Measurements from ENCODE around the gene ERBIN.

The ERBIN gene

DNA sequence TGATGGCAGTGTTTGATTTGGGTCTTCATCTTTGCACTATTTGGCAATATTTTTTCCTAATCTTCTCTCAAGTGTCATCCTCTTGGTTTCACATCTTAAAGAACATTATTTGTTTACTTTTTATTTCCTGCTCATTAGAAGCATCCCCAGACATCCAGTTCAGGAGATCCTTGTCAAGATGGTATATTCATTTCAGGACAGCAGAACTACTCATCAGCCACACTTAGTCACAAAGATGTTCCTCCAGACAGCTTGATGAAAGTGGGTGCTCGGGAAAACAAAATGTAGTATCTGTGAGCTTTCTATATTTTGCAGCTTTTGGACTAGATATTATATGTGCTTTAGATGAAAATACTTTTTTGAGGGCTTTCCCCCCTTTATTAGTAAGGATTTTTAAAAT is 145.7 kb downstream of the ERBIN start:
- Histone ChIP-seq H3K27ac (ENCODE audit: low read depth, low read length) (no peak overlapping the region), H3K9ac (ENCODE audit: low read length in 5 of 5) (no peak overlapping the region), H3K4me1 (ENCODE audit: control insufficient read depth in 5 of 5, insufficient read depth in 5 of 5, low read length in 5 of 5) (no peaks in the 10 kb centered on the region), H3K9me3 (ENCODE audit: control insufficient read depth in 5 of 5, low read length in 5 of 5) (no peaks in the 10 kb centered on the region), H3K27me3 (ENCODE audit: control insufficient read depth in 5 of 5, insufficient read depth in 4 of 5, low read length in 5 of 5) (no peaks in the 10 kb centered on the region), H3K36me3 (ENCODE audit: control insufficient read depth in 5 of 5, insufficient read depth in 5 of 5, low read length in 5 of 5) (peaks cover 2 to 14% (median 5%) of the 10 kb centered on the region in 5 donors), H3K4me3 (ENCODE audit: low read depth in 1 of 5, low read length in 5 of 5) (no peak overlapping the region)

DNA sequence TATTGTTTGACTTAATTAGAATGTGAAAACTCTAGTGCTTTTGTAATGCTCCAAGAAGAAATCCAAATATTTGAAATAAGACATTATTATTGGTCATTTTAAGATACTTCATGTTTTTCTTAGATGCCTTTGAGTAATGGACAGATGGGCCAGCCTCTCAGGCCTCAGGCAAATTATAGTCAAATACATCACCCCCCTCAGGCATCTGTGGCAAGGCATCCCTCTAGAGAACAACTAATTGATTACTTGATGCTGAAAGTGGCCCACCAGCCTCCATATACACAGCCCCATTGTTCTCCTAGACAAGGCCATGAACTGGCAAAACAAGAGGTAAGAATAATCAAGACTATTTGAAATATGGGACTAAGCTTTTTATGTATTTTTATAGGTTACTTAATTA is 148.5 kb downstream of the ERBIN start:
- H3K9me3 ChIP-seq (ENCODE audit: control insufficient read depth in 5 of 5, low read length in 5 of 5): no peaks in the 10 kb centered on the region
- H3K27ac ChIP-seq (ENCODE audit: low read depth, low read length): no peak overlapping the region
- H3K4me3 ChIP-seq (ENCODE audit: low read depth in 1 of 5, low read length in 5 of 5): no peak overlapping the region
- H3K36me3 ChIP-seq (ENCODE audit: control insufficient read depth in 5 of 5, insufficient read depth in 5 of 5, low read length in 5 of 5): peaks cover 2 to 24% (median 8%) of the 10 kb centered on the region in 5 donors
- H3K27me3 ChIP-seq (ENCODE audit: control insufficient read depth in 5 of 5, insufficient read depth in 4 of 5, low read length in 5 of 5): no peaks in the 10 kb centered on the region
- no peak overlapping the region for H3K9ac ChIP-seq (ENCODE audit: low read length in 5 of 5)
- H3K4me1 ChIP-seq (ENCODE audit: control insufficient read depth in 5 of 5, insufficient read depth in 5 of 5, low read length in 5 of 5): no peaks in the 10 kb centered on the region

DNA sequence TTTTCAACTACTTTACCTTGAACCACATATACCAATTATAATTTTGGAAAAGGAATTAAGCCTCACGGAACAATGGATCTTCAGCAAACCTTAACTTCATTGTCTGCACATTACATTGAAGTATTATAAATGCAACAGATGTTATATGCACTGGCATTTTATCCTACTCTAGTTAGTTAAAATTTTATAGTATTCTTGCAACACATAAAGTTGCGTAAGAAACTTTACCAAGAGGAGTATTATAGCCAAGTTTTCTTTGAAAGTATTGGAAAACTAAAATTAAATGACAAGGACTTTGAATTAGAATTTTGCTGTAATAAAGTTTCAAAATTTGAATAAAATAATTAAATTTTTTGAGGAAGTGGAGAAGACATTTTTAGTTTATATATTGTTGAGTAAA is 154.3 kb downstream of the ERBIN start:
- H3K27ac ChIP-seq (ENCODE audit: low read depth, low read length): no peak overlapping the region
- H3K4me1 ChIP-seq (ENCODE audit: control insufficient read depth in 5 of 5, insufficient read depth in 5 of 5, low read length in 5 of 5): no peaks in the 10 kb centered on the region
- H3K9me3 ChIP-seq (ENCODE audit: control insufficient read depth in 5 of 5, low read length in 5 of 5): peaks cover 0 to 3% (median 0%) of the 10 kb centered on the region in 5 donors
- H3K36me3 ChIP-seq (ENCODE audit: control insufficient read depth in 5 of 5, insufficient read depth in 5 of 5, low read length in 5 of 5): peaks cover 0 to 20% (median 7%) of the 10 kb centered on the region in 5 donors
- H3K4me3 ChIP-seq (ENCODE audit: low read depth in 1 of 5, low read length in 5 of 5): no peak overlapping the region
- H3K27me3 ChIP-seq (ENCODE audit: control insufficient read depth in 5 of 5, insufficient read depth in 4 of 5, low read length in 5 of 5): no peaks in the 10 kb centered on the region
- H3K9ac ChIP-seq (ENCODE audit: low read length in 5 of 5): no peak overlapping the region

DNA sequence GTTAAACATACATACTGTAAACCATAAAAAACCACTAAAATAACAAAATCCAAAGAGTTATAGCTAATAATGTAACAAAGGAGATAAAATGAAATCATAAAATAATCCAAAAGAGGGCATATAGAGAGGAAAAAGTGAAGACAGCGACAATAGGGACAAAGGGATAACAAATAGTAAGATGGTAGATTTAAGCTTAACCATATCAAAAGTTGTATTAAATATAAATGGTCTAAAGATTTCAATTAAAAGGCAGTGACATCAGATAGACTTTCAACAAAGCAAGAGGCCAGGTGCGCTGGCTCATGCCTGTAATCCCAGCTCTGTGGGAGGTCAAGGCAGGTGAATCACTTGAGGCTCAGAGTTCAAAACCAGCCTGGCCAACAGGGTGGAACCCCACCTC is 163.0 kb downstream of the ERBIN start:
- peaks cover 7 to 10% (median 10%) of the 10 kb centered on the region in 5 donors for H3K9me3 ChIP-seq (ENCODE audit: control insufficient read depth in 5 of 5, low read length in 5 of 5)
- H3K27ac ChIP-seq (ENCODE audit: low read depth, low read length): no peak overlapping the region
- H3K9ac ChIP-seq (ENCODE audit: low read length in 5 of 5): no peak overlapping the region
- H3K4me3 ChIP-seq (ENCODE audit: low read depth in 1 of 5, low read length in 5 of 5): no peak overlapping the region
- peaks cover 0 to 9% (median 5%) of the 10 kb centered on the region in 5 donors for H3K36me3 ChIP-seq (ENCODE audit: control insufficient read depth in 5 of 5, insufficient read depth in 5 of 5, low read length in 5 of 5)
- no peaks in the 10 kb centered on the region for H3K4me1 ChIP-seq (ENCODE audit: control insufficient read depth in 5 of 5, insufficient read depth in 5 of 5, low read length in 5 of 5)
- H3K27me3 ChIP-seq (ENCODE audit: control insufficient read depth in 5 of 5, insufficient read depth in 4 of 5, low read length in 5 of 5): no peaks in the 10 kb centered on the region

DNA sequence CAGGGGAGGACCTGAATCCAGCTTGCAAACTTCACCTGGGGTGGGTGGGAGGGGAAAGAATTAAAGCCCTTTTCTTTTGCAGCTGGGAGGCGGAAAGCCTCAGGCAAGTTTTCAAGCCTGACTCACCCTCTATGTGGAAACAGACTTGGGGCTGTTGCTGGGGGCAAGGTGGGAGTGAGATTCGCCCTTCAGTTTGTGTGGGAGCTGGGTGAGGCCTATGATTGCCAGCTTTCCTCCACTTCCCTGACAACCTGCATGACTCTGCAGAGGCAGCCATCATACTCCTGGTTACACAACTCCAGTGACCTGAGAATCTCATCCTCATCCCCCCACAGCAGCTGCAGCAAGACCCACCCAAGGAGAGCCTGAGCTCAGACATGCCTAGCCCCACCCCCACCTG is 174.5 kb downstream of the ERBIN start:
- peaks cover 2 to 26% (median 15%) of the 10 kb centered on the region in 5 donors for H3K9me3 ChIP-seq (ENCODE audit: control insufficient read depth in 5 of 5, low read length in 5 of 5)
- no peaks in the 10 kb centered on the region for H3K4me1 ChIP-seq (ENCODE audit: control insufficient read depth in 5 of 5, insufficient read depth in 5 of 5, low read length in 5 of 5)
- no peak overlapping the region for H3K27ac ChIP-seq (ENCODE audit: low read depth, low read length)

DNA sequence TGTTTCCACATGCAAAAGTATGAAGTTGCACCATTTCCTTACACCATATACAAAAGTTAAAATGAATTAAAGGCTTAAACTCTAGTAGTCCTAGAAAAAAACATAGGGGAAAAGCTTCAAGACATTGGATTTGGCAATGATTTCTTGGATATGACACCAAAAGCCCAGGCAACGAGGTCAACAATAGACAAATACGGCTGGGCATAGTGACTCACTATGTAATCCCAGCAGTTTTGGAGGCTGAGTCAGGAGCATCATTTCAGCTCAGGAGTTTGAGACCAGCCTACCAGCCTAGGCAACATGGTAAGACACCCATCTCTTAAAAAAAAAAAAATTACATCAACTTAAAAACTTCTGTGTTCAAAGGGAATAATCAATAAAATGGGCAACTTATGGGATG is 186.8 kb downstream of the ERBIN start:
- no peaks in the 10 kb centered on the region for H3K4me1 ChIP-seq (ENCODE audit: control insufficient read depth in 5 of 5, insufficient read depth in 5 of 5, low read length in 5 of 5)
- peaks cover 0 to 14% (median 6%) of the 10 kb centered on the region in 5 donors for H3K9me3 ChIP-seq (ENCODE audit: control insufficient read depth in 5 of 5, low read length in 5 of 5)
- H3K36me3 ChIP-seq (ENCODE audit: control insufficient read depth in 5 of 5, insufficient read depth in 5 of 5, low read length in 5 of 5): no peaks in the 10 kb centered on the region
- H3K4me3 ChIP-seq (ENCODE audit: low read depth in 1 of 5, low read length in 5 of 5): no peak overlapping the region
- H3K27ac ChIP-seq (ENCODE audit: low read depth, low read length): no peak overlapping the region
- no peak overlapping the region for H3K9ac ChIP-seq (ENCODE audit: low read length in 5 of 5)
- H3K27me3 ChIP-seq (ENCODE audit: control insufficient read depth in 5 of 5, insufficient read depth in 4 of 5, low read length in 5 of 5): no peaks in the 10 kb centered on the region

More for the DNA sequence above, 174.5 kb downstream of the ERBIN start:
- H3K36me3 ChIP-seq (ENCODE audit: control insufficient read depth in 5 of 5, insufficient read depth in 5 of 5, low read length in 5 of 5): no peaks in the 10 kb centered on the region
- H3K4me3 ChIP-seq (ENCODE audit: low read depth in 1 of 5, low read length in 5 of 5): no peak overlapping the region
- H3K27me3 ChIP-seq (ENCODE audit: control insufficient read depth in 5 of 5, insufficient read depth in 4 of 5, low read length in 5 of 5): no peaks in the 10 kb centered on the region
- no peak overlapping the region for H3K9ac ChIP-seq (ENCODE audit: low read length in 5 of 5)

DNA sequence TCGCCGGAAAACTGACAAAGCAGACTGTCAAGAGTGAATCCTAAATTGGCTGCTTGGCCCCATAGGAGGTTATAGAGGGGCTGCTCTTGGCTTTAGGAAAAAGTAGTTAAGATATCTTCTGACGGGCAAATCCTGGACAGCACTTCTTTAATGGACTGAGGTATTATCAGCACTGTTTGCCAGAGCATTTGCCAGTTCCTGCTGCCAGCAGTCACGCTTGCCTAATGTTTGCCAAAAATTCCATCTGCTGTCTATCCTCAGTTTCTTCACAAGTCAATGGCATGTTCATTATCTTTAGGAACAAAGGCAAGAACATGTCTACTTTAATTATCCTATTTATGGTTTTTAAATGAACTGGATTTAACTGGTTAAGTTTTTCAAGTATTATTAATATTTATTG is 191.9 kb downstream of the ERBIN start:
- H3K4me3 ChIP-seq (ENCODE audit: low read depth in 1 of 5, low read length in 5 of 5): no peak overlapping the region
- H3K27ac ChIP-seq (ENCODE audit: low read depth, low read length): no peak overlapping the region
- no peak overlapping the region for H3K9ac ChIP-seq (ENCODE audit: low read length in 5 of 5)
- H3K36me3 ChIP-seq (ENCODE audit: control insufficient read depth in 5 of 5, insufficient read depth in 5 of 5, low read length in 5 of 5): no peaks in the 10 kb centered on the region
- H3K4me1 ChIP-seq (ENCODE audit: control insufficient read depth in 5 of 5, insufficient read depth in 5 of 5, low read length in 5 of 5): no peaks in the 10 kb centered on the region
- H3K9me3 ChIP-seq (ENCODE audit: control insufficient read depth in 5 of 5, low read length in 5 of 5): peaks cover 0 to under 1% (median 0%) of the 10 kb centered on the region in 5 donors
- H3K27me3 ChIP-seq (ENCODE audit: control insufficient read depth in 5 of 5, insufficient read depth in 4 of 5, low read length in 5 of 5): no peaks in the 10 kb centered on the region

DNA sequence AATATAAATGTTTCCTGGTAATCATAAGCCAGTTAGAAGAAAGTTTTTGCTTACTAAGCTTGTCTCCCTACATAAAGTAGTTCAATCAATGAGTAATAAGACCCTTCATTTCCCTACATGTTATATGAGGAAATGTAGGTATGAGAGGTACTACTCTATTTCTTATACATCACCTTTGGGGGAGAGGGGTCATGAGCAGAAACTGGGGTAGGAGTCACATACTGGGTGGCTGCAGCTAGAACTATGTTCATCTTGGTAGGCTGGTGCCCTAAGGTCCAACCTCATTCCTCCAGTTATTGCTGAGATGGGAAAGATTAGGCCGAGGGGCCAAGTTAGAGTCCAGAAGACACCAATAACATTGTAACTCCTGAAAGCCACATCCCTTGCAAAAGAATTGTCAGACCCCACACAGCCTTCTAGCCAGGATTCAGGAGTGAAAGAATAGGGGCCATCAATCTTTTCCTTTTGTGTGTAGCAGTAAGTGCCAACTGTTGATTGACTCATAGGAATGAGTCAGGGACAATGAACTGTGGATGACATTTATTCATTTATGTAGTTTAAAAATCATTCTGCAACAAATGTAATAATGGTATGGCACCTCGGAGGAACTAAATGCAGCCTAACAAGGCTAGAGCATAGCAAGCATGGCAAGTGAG is 196.1 kb downstream of the ERBIN start:
- no peaks in the 10 kb centered on the region for H3K36me3 ChIP-seq (ENCODE audit: control insufficient read depth in 5 of 5, insufficient read depth in 5 of 5, low read length in 5 of 5)
- H3K9ac ChIP-seq (ENCODE audit: low read length in 5 of 5): no peak overlapping the region
- H3K27me3 ChIP-seq (ENCODE audit: control insufficient read depth in 5 of 5, insufficient read depth in 4 of 5, low read length in 5 of 5): no peaks in the 10 kb centered on the region
- H3K27ac ChIP-seq (ENCODE audit: low read depth, low read length): no peak overlapping the region
- no peaks in the 10 kb centered on the region for H3K4me1 ChIP-seq (ENCODE audit: control insufficient read depth in 5 of 5, insufficient read depth in 5 of 5, low read length in 5 of 5)
- H3K9me3 ChIP-seq (ENCODE audit: control insufficient read depth in 5 of 5, low read length in 5 of 5): no peaks in the 10 kb centered on the region
- no peak overlapping the region for H3K4me3 ChIP-seq (ENCODE audit: low read depth in 1 of 5, low read length in 5 of 5)

DNA sequence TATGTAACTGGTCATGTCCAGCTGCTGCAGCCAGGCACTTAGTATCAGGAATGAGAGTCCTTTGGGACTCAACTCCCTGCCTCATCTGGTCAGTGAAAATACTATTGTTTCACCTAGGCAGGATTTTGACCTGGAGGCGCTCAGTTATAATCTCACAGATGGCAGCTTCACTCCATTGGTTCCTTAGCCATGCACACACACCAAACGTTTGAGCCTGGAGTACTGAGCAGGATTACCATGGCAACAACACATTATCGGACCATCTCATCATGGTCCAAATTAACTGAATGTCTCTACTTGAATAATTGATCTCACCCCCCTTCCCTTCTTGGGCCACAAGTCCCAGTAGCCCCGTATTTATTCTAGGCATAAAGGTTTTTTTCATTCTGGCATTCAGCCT is 202.8 kb downstream of the ERBIN start:
- Histone ChIP-seq H3K36me3 (ENCODE audit: control insufficient read depth in 5 of 5, insufficient read depth in 5 of 5, low read length in 5 of 5) (no peaks in the 10 kb centered on the region), H3K27ac (ENCODE audit: low read depth, low read length) (no peak overlapping the region), H3K4me3 (ENCODE audit: low read depth in 1 of 5, low read length in 5 of 5) (no peak overlapping the region), H3K27me3 (ENCODE audit: control insufficient read depth in 5 of 5, insufficient read depth in 4 of 5, low read length in 5 of 5) (no peaks in the 10 kb centered on the region), H3K9me3 (ENCODE audit: control insufficient read depth in 5 of 5, low read length in 5 of 5) (no peaks in the 10 kb centered on the region), H3K4me1 (ENCODE audit: control insufficient read depth in 5 of 5, insufficient read depth in 5 of 5, low read length in 5 of 5) (peaks cover 0 to 2% (median 0%) of the 10 kb centered on the region in 5 donors), H3K9ac (ENCODE audit: low read length in 5 of 5) (no peak overlapping the region)

DNA sequence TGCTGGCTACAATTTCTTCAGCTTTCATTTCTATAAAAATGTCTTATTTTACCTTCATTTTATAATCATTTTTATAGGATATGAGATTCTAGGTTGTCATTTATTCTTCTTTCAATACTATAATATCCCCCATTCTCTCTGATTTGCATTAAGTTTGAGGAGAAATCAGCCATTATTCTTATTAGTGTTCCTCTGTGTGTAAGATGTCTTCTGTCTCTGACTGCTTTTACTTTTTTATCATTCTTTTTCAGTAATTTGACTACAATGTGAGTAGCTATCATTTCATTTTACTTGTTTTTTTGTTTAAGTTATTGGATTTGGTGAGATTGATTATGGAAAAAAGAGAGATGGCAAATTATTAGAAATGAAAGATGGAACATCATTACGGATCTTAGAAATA is 204.1 kb downstream of the ERBIN start:
- Histone ChIP-seq H3K27ac (ENCODE audit: low read depth, low read length) (no peak overlapping the region), H3K4me1 (ENCODE audit: control insufficient read depth in 5 of 5, insufficient read depth in 5 of 5, low read length in 5 of 5) (peaks cover 0 to 5% (median 0%) of the 10 kb centered on the region in 5 donors)

More for the DNA sequence above, 204.1 kb downstream of the ERBIN start:
- Histone ChIP-seq H3K9me3 (ENCODE audit: control insufficient read depth in 5 of 5, low read length in 5 of 5) (no peaks in the 10 kb centered on the region), H3K27me3 (ENCODE audit: control insufficient read depth in 5 of 5, insufficient read depth in 4 of 5, low read length in 5 of 5) (no peaks in the 10 kb centered on the region), H3K36me3 (ENCODE audit: control insufficient read depth in 5 of 5, insufficient read depth in 5 of 5, low read length in 5 of 5) (no peaks in the 10 kb centered on the region), H3K9ac (ENCODE audit: low read length in 5 of 5) (no peak overlapping the region), H3K4me3 (ENCODE audit: low read depth in 1 of 5, low read length in 5 of 5) (no peak overlapping the region)
